H1 (cell line): ENCODE data around the gene BCL2L11. TPM values are rescaled to one million over a fixed set of nuclear protein-coding genes. Genes with fewer than 3 reads are reported as not detected.

ENCODE experiments used
- CTCF ChIA-PET: fragments of 300-600 bp; sonication (Branson Sonifier 250); formaldehyde crosslinking; loops from one replicate; lab custom pipeline; 2021; ENCODE audit not compliant: partially characterized antibody; lab: Charles Lee
- POLR2A ChIA-PET: fragments of 300-600 bp; sonication (Branson Sonifier 250); formaldehyde crosslinking; loops from one replicate; lab custom pipeline; 2021; ENCODE audit warnings: inconsistent platforms; ENCODE audit not compliant: partially characterized antibody; lab: Charles Lee
- DNase-seq, 2 experiments: peaks; one replicate each; pipeline versions ENCODE4 v3.0.0 to v3.0.0-alpha.2; 2010 to 2022; ENCODE audit warnings: low spot score in 2 of 2, low read depth in 1 of 2, mixed read lengths in 1 of 2
- FAIRE-seq: peaks from 2 replicates; lab custom pipeline; 2011; peaks lifted over from hg19 to GRCh38; lab: Jason Lieb, UNC
- H2AFZ ChIP-seq: 2 replicates; pipeline ENCODE4 v1.8.1; 2012; ENCODE audit warnings: low read length, inconsistent platforms
- H2AK5ac ChIP-seq: 2 replicates; pipeline ENCODE4 v1.6.1; 2013; ENCODE audit warnings: low read depth, low read length
- H2BK120ac ChIP-seq: replicated peaks from 2 replicates; pipeline ENCODE3; 2013; ENCODE audit warnings: low read depth, low read length, inconsistent platforms
- H2BK12ac ChIP-seq: 2 replicates; pipeline ENCODE4 v1.6.1; 2013; ENCODE audit warnings: low read depth, low read length
- H2BK15ac ChIP-seq: 2 replicates; pipeline ENCODE4 v1.6.1; 2013; ENCODE audit warnings: low read length
- H2BK20ac ChIP-seq: 2 replicates; pipeline ENCODE4 v1.6.1; 2013; ENCODE audit warnings: low read length
- H2BK5ac ChIP-seq: 2 replicates; pipeline ENCODE4 v1.6.1; 2013; ENCODE audit warnings: low read depth, low read length
- H3K14ac ChIP-seq: 2 replicates; pipeline ENCODE4 v1.6.1; 2013; ENCODE audit warnings: inconsistent platforms; ENCODE audit not compliant: insufficient read length
- H3K18ac ChIP-seq: 2 replicates; pipeline ENCODE4 v1.6.1; 2013; ENCODE audit warnings: low read length; ENCODE audit errors: extremely low read depth
- H3K23ac ChIP-seq: 2 replicates; pipeline ENCODE4 v1.6.1; 2013; ENCODE audit warnings: inconsistent platforms; ENCODE audit not compliant: insufficient read length
- H3K23me2 ChIP-seq: 2 replicates; pipeline ENCODE4 v1.6.1; 2013; ENCODE audit warnings: low read depth, low read length
- H3K27ac ChIP-seq: 2 replicates; pipeline ENCODE4 v1.6.1; 2011; ENCODE audit warnings: low read depth, low read length, inconsistent platforms
- H3K27me3 ChIP-seq, 4 experiments: replicated peaks in 1 of 4; 1 replicate in 1 of 4; 2 replicates in 3 of 4; pipeline versions ENCODE4 v1.6.1 to v1.8.1; 2011 to 2013; ENCODE audit warnings: low read length in 3 of 4, mild to moderate bottlenecking in 3 of 4, inconsistent platforms in 2 of 4, mixed read lengths in 2 of 4, moderate library complexity in 1 of 4; ENCODE audit not compliant: control insufficient read depth in 3 of 4, insufficient read depth in 3 of 4; ENCODE audit errors: extremely low read depth in 1 of 4
- H3K36me3 ChIP-seq, 4 experiments: 2 replicates each; pipeline versions ENCODE4 v1.6.1 to v1.8.1; 2011 to 2013; ENCODE audit warnings: mild to moderate bottlenecking in 4 of 4, low read length in 3 of 4, moderate library complexity in 2 of 4, control low read depth in 1 of 4, inconsistent platforms in 1 of 4; ENCODE audit not compliant: insufficient read depth in 4 of 4, control insufficient read depth in 2 of 4
- H3K4ac ChIP-seq: replicated peaks from 2 replicates; pipeline ENCODE3; 2013; ENCODE audit warnings: low read length, low read depth, mixed read lengths, inconsistent platforms; ENCODE audit not compliant: insufficient read length
- H3K4me1 ChIP-seq, 4 experiments: replicated peaks in 1 of 4; 1 replicate in 1 of 4; 2 replicates in 3 of 4; pipeline versions ENCODE4 v1.6.1 to v1.8.1; 2011 to 2013; ENCODE audit warnings: low read length in 3 of 4, inconsistent platforms in 2 of 4, mixed read lengths in 1 of 4; ENCODE audit not compliant: insufficient read depth in 4 of 4, control insufficient read depth in 3 of 4
- H3K4me2 ChIP-seq, 2 experiments: 2 replicates each; pipeline versions ENCODE4 v1.6.1 to v1.8.1; 2011 to 2013; ENCODE audit warnings: low read depth in 2 of 2, low read length in 2 of 2, control low read depth in 1 of 2, inconsistent platforms in 1 of 2, mild to moderate bottlenecking in 1 of 2; ENCODE audit not compliant: insufficient read depth in 1 of 2
- H3K4me3 ChIP-seq, 4 experiments: fragments of 200-600, 300-600 bp in 1 of 4; sonication (generic), shearing (Covaris generic), sonication (Bioruptor Twin) in 1 of 4; 2 replicates each; pipeline versions ENCODE4 v1.5.1 to v1.8.1; 2011 to 2016; ENCODE audit warnings: low read length in 4 of 4, low read depth in 3 of 4, control low read depth in 2 of 4, inconsistent platforms in 2 of 4, mild to moderate bottlenecking in 2 of 4, mixed read lengths in 1 of 4, moderate library complexity in 1 of 4; ENCODE audit not compliant: insufficient read depth in 2 of 4; ENCODE audit errors: extremely low read depth in 1 of 4
- H3K56ac ChIP-seq: replicated peaks from 2 replicates; pipeline ENCODE3; 2013; ENCODE audit warnings: low read depth, mild to moderate bottlenecking, mixed read lengths, low read length, inconsistent platforms; ENCODE audit not compliant: insufficient read length
- H3K79me1 ChIP-seq: 2 replicates; pipeline ENCODE4 v1.6.1; 2013; ENCODE audit warnings: low read depth, low read length, control low read depth
- H3K79me2 ChIP-seq, 2 experiments: 2 replicates each; pipeline versions ENCODE4 v1.6.1 to v1.8.1; 2012 to 2013; ENCODE audit warnings: low read length in 2 of 2, mild to moderate bottlenecking in 2 of 2, inconsistent platforms in 1 of 2; ENCODE audit not compliant: insufficient read depth in 2 of 2, control insufficient read depth in 1 of 2
- H3K9ac ChIP-seq, 4 experiments: replicated peaks in 1 of 4; 1 replicate in 1 of 4; 2 replicates in 3 of 4; pipeline versions ENCODE4 v1.6.1 to v1.8.1; 2011 to 2013; ENCODE audit warnings: low read depth in 3 of 4, low read length in 3 of 4, control low read depth in 2 of 4, mild to moderate bottlenecking in 2 of 4, moderate library complexity in 2 of 4, inconsistent platforms in 1 of 4; ENCODE audit errors: extremely low read depth in 1 of 4
- H3K9me3 ChIP-seq, 2 experiments: 2 replicates each; pipeline versions ENCODE4 v1.6.1 to v1.8.1; 2012 to 2013; ENCODE audit warnings: mild to moderate bottlenecking in 2 of 2, moderate library complexity in 2 of 2, control low read depth in 1 of 2, inconsistent platforms in 1 of 2, low read depth in 1 of 2, low read length in 1 of 2, mixed read lengths in 1 of 2; ENCODE audit not compliant: insufficient read depth in 2 of 2
- H4K20me1 ChIP-seq, 2 experiments: replicated peaks in 1 of 2; 2 replicates each; pipeline versions ENCODE3 to v1.8.1; 2011 to 2013; ENCODE audit warnings: inconsistent platforms in 2 of 2, low read length in 2 of 2, mild to moderate bottlenecking in 1 of 2; ENCODE audit not compliant: insufficient read depth in 2 of 2, control insufficient read depth in 1 of 2
- H4K5ac ChIP-seq: 2 replicates; pipeline ENCODE4 v1.6.1; 2013; ENCODE audit warnings: low read length, low read depth, mixed read lengths, inconsistent platforms; ENCODE audit not compliant: insufficient read length
- H4K8ac ChIP-seq: 2 replicates; pipeline ENCODE4 v1.8.0; 2013; ENCODE audit warnings: mild to moderate bottlenecking, moderate library complexity, low read length, inconsistent platforms; ENCODE audit not compliant: insufficient read depth; ENCODE audit errors: extremely low read depth
- H4K91ac ChIP-seq: replicated peaks from 2 replicates; pipeline ENCODE3; 2013; ENCODE audit warnings: low read length, mixed read lengths, inconsistent platforms; ENCODE audit not compliant: insufficient read length
- BACH1 ChIP-seq: IDR thresholded peaks from 2 replicates; pipeline ENCODE4 v1.6.1; 2012; ENCODE audit warnings: low read length, improper control_type of control experiment
- BRCA1 ChIP-seq: IDR thresholded peaks from 2 replicates; pipeline ENCODE4 v1.6.1; 2012; ENCODE audit warnings: low read depth, low read length, improper control_type of control experiment
- KDM1A ChIP-seq: fragments of 200-600, 300-600 bp; sonication (generic); IDR thresholded peaks from 2 replicates; pipeline ENCODE4 v1.7.1; 2016; ENCODE audit warnings: mild to moderate bottlenecking, low read length, borderline replicate concordance
- MAX ChIP-seq: IDR thresholded peaks from 2 replicates; pipeline ENCODE4 v1.6.1; 2012; ENCODE audit warnings: inconsistent platforms
- NANOG ChIP-seq: IDR thresholded peaks from 2 replicates; pipeline ENCODE4 v1.6.1; 2011; ENCODE audit warnings: low read length, low read depth, mild to moderate bottlenecking, inconsistent platforms; ENCODE audit not compliant: insufficient read depth, poor library complexity, severe bottlenecking
- NRF1 ChIP-seq: IDR thresholded peaks from 2 replicates; pipeline ENCODE4 v1.6.1; 2011; ENCODE audit warnings: mild to moderate bottlenecking, low read depth, low read length, improper control_type of control experiment
- POLR2AphosphoS5 ChIP-seq: IDR thresholded peaks from 2 replicates; pipeline ENCODE4 v1.6.1; 2011; ENCODE audit warnings: low read depth, low read length
- RFX5 ChIP-seq: IDR thresholded peaks from 2 replicates; pipeline ENCODE4 v1.6.1; 2011; ENCODE audit warnings: low read depth, low read length, improper control_type of control experiment, borderline replicate concordance
- SIRT6 ChIP-seq: IDR thresholded peaks from one replicate; pipeline ENCODE4 v1.7.1; 2012; ENCODE audit warnings: low read length, inconsistent platforms
- SP1 ChIP-seq: IDR thresholded peaks from 2 replicates; pipeline ENCODE4 v1.6.1; 2011; ENCODE audit warnings: low read depth, low read length
- TAF7 ChIP-seq: optimal IDR thresholded peaks from 2 replicates; pipeline ENCODE3; 2011; ENCODE audit warnings: low read depth, mild to moderate bottlenecking, inconsistent platforms, low read length, moderate library complexity, borderline replicate concordance
- TEAD4 ChIP-seq: IDR thresholded peaks from 2 replicates; pipeline ENCODE4 v1.6.1; 2012; ENCODE audit warnings: low read depth, low read length, inconsistent platforms, mixed read lengths
- WGBS, 2 experiments: shearing (Covaris generic) in 1 of 2; methylation state at CpG; one replicate each; pipeline versions ENCODE4 v1.1.6 to v1.1.7; 2013 to 2015; ENCODE audit warnings: low lambda C conversion rate in 2 of 2, mixed read lengths in 2 of 2, inconsistent platforms in 1 of 2, low coverage in 1 of 2, missing lambda C conversion rate in 1 of 2; ENCODE audit not compliant: insufficient replicate concordance in 2 of 2, insufficient coverage in 1 of 2, insufficient read length in 1 of 2; ENCODE audit errors: extremely low coverage in 1 of 2, missing lambda C conversion rate in 1 of 2; 5-methylcytosine and 5-hydroxymethylcytosine counted together
- polyA plus RNA-seq, 7 experiments: library from polyadenylated mRNA; depleted of rRNA in 3 of 7; stranded (reverse) in 5 of 7; unstranded in 2 of 7; fragments of >200 nt in 5 of 7; fragments of 200-250 nt in 2 of 7; gene quantifications; 1 replicate in 5 of 7; 2 replicates in 1 of 7; 4 replicates in 1 of 7; pipeline versions ENCODE4 v1.2.1 to v1.2.3, GENCODE V29; 2011 to 2013; ENCODE audit warnings: missing spikeins in 2 of 7, mixed read lengths in 2 of 7
- total RNA-seq: library from RNA; stranded (reverse); fragmentation: NEBNext Ultra II Directional; extraction: Animal tissue kit (Norgen Biotek cat#: 25700); gene quantifications from 2 replicates; pipeline ENCODE4 v1.2.1, GENCODE V29; 2021

BCL2L11 gene
- total and polyA plus RNA-seq, 2 of the 8 experiments (the other 6 are each of a cell fraction or from before 2014, with no cell fraction given): 7.5 to 22.9 TPM

GRCh38 chr2:111209045-111209514, 88.4 kb downstream of the BCL2L11 start:
- H2BK20ac ChIP-seq: no peak overlapping the region
- H2BK120ac ChIP-seq: no peak overlapping the region
- H4K5ac ChIP-seq: no peak overlapping the region
- no peaks in the 10 kb centered on the region for H3K4me1 ChIP-seq
- H3K4me3 ChIP-seq: no peak overlapping the region
- no peak overlapping the region for H3K56ac ChIP-seq
- no peak overlapping the region for H3K4ac ChIP-seq
- H2AK5ac ChIP-seq: no peak overlapping the region
- TF ChIP-seq RFX5: no peak
- no peak for TF ChIP-seq BRCA1
- no peak for TF ChIP-seq TEAD4
- TF ChIP-seq SIRT6: no peak
- TF ChIP-seq TAF7: no peak
- TF ChIP-seq NRF1: no peak
- TF ChIP-seq KDM1A: no peak
- no peak for TF ChIP-seq SP1
- TF ChIP-seq NANOG: no peak
- no peak for TF ChIP-seq MAX
- TF ChIP-seq BACH1: no peak
- no peak for TF ChIP-seq POLR2AphosphoS5
- TF ChIP-seq, all 59 proteins: peak for 0
- DNase-seq: no peak
- Histone ChIP-seq H3K23ac (no peak overlapping the region), H3K18ac (no peak overlapping the region), H3K79me1 (no peaks in the 10 kb centered on the region), H3K79me2 (no peaks in the 10 kb centered on the region), H3K9me3 (peaks cover 0 to 2% of the 10 kb centered on the region in 2 experiments; a peak in 1 of 4 replicates), H3K23me2 (no peaks in the 10 kb centered on the region), H3K14ac (no peak overlapping the region), H4K20me1 (no peaks in the 10 kb centered on the region), H2BK15ac (no peak overlapping the region), H4K8ac (no peak overlapping the region), H2AFZ (no peak overlapping the region), H2BK5ac (no peak overlapping the region), H3K27ac (no peak overlapping the region), H2BK12ac (no peak overlapping the region), H3K27me3 (no peaks in the 10 kb centered on the region), H4K91ac (no peak overlapping the region), H3K36me3 (no peaks in the 10 kb centered on the region), H3K4me2 (no peak overlapping the region), H3K9ac (no peak overlapping the region)
- CTCF ChIA-PET: interaction anchor here (1.5 kb wide), 1 partner anchor 10 kb away, joined by 4 read pairs; no protein-coding TSS in a partner anchor
- POLR2A ChIA-PET: no interaction called here
- 80% methylated on average over 1 of the region's 1 CpG; no CpG with 5 or more reads in 1 of the 2 experiments for WGBS, 2 experiments
- FAIRE-seq: no peak
